HEK293 (cell line): ENCODE measurements around the gene GRIK4.

Experiments used
- CTCF ChIA-PET: fragments of 350-600 bp; formaldehyde crosslinking; extraction: SDS; loops from one replicate; lab custom pipeline; 2021; ENCODE audit warnings: antibody characterized with exemption; lab: Yijun Ruan, JAX
- POLR2A ChIA-PET: fragments of 300-600 bp; formaldehyde crosslinking; extraction: SDS; loops from one replicate; lab custom pipeline; 2020; ENCODE audit warnings: antibody characterized with exemption, inconsistent platforms; lab: Yijun Ruan, JAX
- H3K27ac ChIP-seq: fragments of 200-500 bp; sonication (Bioruptor generic); 2 replicates; pipeline ENCODE4 v1.5.1; 2014; ENCODE audit warnings: low read depth, low read length, control low read depth, inconsistent platforms; ENCODE audit errors: extremely low read depth
- H3K36me3 ChIP-seq, 2 experiments: fragments of 200-500 bp in 1 of 2; sonication (Bioruptor generic) in 1 of 2; 1 replicate in 1 of 2; 2 replicates in 1 of 2; pipeline ENCODE4 v1.5.1; 2014 to 2017; ENCODE audit warnings: inconsistent platforms in 2 of 2, low read length in 2 of 2; ENCODE audit not compliant: control insufficient read depth in 2 of 2, insufficient read depth in 1 of 2
- H3K4me1 ChIP-seq: fragments of 200-500 bp; sonication (Bioruptor generic); 2 replicates; pipeline ENCODE4 v1.5.1; 2014; ENCODE audit warnings: mild to moderate bottlenecking, low read length, inconsistent platforms; ENCODE audit not compliant: control insufficient read depth, insufficient read depth
- H3K4me3 ChIP-seq: 2 replicates; pipeline ENCODE4 v1.5.1; 2011; ENCODE audit warnings: low read depth, mild to moderate bottlenecking, control low read depth, low read length, moderate library complexity
- H3K9me3 ChIP-seq: fragments of 200-500 bp; sonication (Bioruptor generic); 2 replicates; pipeline ENCODE4 v1.5.1; 2014; ENCODE audit warnings: low read depth, low read length, inconsistent platforms; ENCODE audit not compliant: control insufficient read depth, insufficient read depth
- HOXC10 ChIP-seq: sonication (generic); formaldehyde crosslinking; IDR thresholded peaks from 2 replicates; pipeline ENCODE4 v1.8.1; 2023; ENCODE audit warnings: mild to moderate bottlenecking, missing genetic modification reagents
- MEIS1 ChIP-seq: sonication (generic); formaldehyde crosslinking; IDR thresholded peaks from 2 replicates; pipeline ENCODE4 v1.8.1; 2022; ENCODE audit warnings: missing genetic modification reagents, mild to moderate bottlenecking, borderline replicate concordance
- OSR2 ChIP-seq: fragments of 450-650 bp; formaldehyde crosslinking; IDR thresholded peaks from 2 replicates; pipeline ENCODE4 v1.5.1; 2016; ENCODE audit warnings: missing biosample characterization, missing genetic modification characterization
- ZBTB11 ChIP-seq: fragments of 450-650 bp; formaldehyde crosslinking; conservative IDR thresholded peaks from 2 replicates; pipeline ENCODE4 v1.5.1; 2016; ENCODE audit warnings: low read depth, missing biosample characterization, missing genetic modification characterization
- ZBTB44 ChIP-seq: fragments of 450-650 bp; IDR thresholded peaks from 2 replicates; pipeline ENCODE4 v1.5.1; 2018; ENCODE audit warnings: missing biosample characterization, mild to moderate bottlenecking, missing genetic modification characterization
- ZFHX2 ChIP-seq: fragments of 450-650 bp; formaldehyde crosslinking; conservative IDR thresholded peaks from 2 replicates; pipeline ENCODE4 v1.5.1; 2016; ENCODE audit warnings: missing biosample characterization, missing genetic modification characterization
- ZIC2 ChIP-seq: fragments of 450-650 bp; formaldehyde crosslinking; IDR thresholded peaks from 2 replicates; pipeline ENCODE4 v1.5.1; 2016; ENCODE audit warnings: missing biosample characterization, missing genetic modification characterization
- ZNF184 ChIP-seq: fragments of 450-650 bp; IDR thresholded peaks from 2 replicates; pipeline ENCODE4 v1.5.1; 2018; ENCODE audit warnings: missing biosample characterization, mild to moderate bottlenecking, missing genetic modification characterization
- ZNF24 ChIP-seq: fragments of 450-650 bp; formaldehyde crosslinking; IDR thresholded peaks from 2 replicates; pipeline ENCODE4 v1.5.1; 2016; ENCODE audit warnings: missing biosample characterization, missing genetic modification characterization
- ZNF513 ChIP-seq: fragments of 450-650 bp; IDR thresholded peaks from 2 replicates; pipeline ENCODE4 v1.5.1; 2018; ENCODE audit warnings: missing biosample characterization, missing genetic modification characterization
- ZNF518A ChIP-seq: fragments of 450-650 bp; formaldehyde crosslinking; conservative IDR thresholded peaks from 2 replicates; pipeline ENCODE4 v1.5.1; 2016; ENCODE audit warnings: low read depth, missing biosample characterization, missing genetic modification characterization
- ZNF596 ChIP-seq: fragments of 450-650 bp; IDR thresholded peaks from 2 replicates; pipeline ENCODE4 v1.5.0; 2018; ENCODE audit warnings: missing biosample characterization, mild to moderate bottlenecking, missing genetic modification characterization, moderate library complexity
- ZNF701 ChIP-seq: fragments of 450-650 bp; formaldehyde crosslinking; IDR thresholded peaks from 2 replicates; pipeline ENCODE4 v1.5.1; 2016; ENCODE audit warnings: missing biosample characterization, missing genetic modification characterization
- ZNF76 ChIP-seq: fragments of 450-650 bp; formaldehyde crosslinking; IDR thresholded peaks from 2 replicates; pipeline ENCODE4; 2016; ENCODE audit warnings: low read depth, missing biosample characterization, missing genetic modification characterization, borderline replicate concordance
- ZNF791 ChIP-seq: fragments of 450-650 bp; formaldehyde crosslinking; IDR thresholded peaks from 2 replicates; pipeline ENCODE4 v1.5.1; 2016; ENCODE audit warnings: missing biosample characterization, missing genetic modification characterization
- ZNF837 ChIP-seq: fragments of 450-650 bp; formaldehyde crosslinking; IDR thresholded peaks from 2 replicates; pipeline ENCODE4 v1.5.1; 2016; ENCODE audit warnings: missing biosample characterization, missing genetic modification characterization
- ZXDB ChIP-seq: fragments of 450-650 bp; formaldehyde crosslinking; IDR thresholded peaks from 2 replicates; pipeline ENCODE4 v1.5.1; 2016; ENCODE audit warnings: missing biosample characterization, missing genetic modification characterization

GRIK4 gene

GRCh38 chr11:120543521-120544215, 32.1 kb downstream of the GRIK4 start:
- H3K27ac ChIP-seq = no peak overlapping the region
- CTCF ChIA-PET = no interaction called here

GRCh38 chr11:120545813-120546212, 34.3 kb downstream of the GRIK4 start:
- Histone ChIP-seq H3K9me3 (no peaks in the 10 kb centered on the region), H3K4me1 (peaks cover 10% of the 10 kb centered on the region; the same call in 1 of the 2 replicates), H3K36me3 (no peaks in the 10 kb centered on the region), H3K4me3 (no peak overlapping the region), H3K27ac (no peak overlapping the region)
- ChIA-PET POLR2A (no interaction called here), CTCF (no interaction called here)
- no peak for TF ChIP-seq HOXC10 (CRISPR knock-in tag)
- no peak for TF ChIP-seq ZNF791 (tag by site-specific recombination)
- no peak for TF ChIP-seq ZNF513 (tag by site-specific recombination)
- no peak for TF ChIP-seq MEIS1
- no peak for TF ChIP-seq ZNF518A (tag by site-specific recombination)

More at GRCh38 chr11:120543521-120544215, 32.1 kb downstream of the GRIK4 start:
- Histone ChIP-seq H3K9me3 (no peaks in the 10 kb centered on the region), H3K4me3 (no peak overlapping the region), H3K4me1 (peaks cover 10% of the 10 kb centered on the region; the same call in 1 of the 2 replicates), H3K36me3 (no peaks in the 10 kb centered on the region)
- POLR2A ChIA-PET = interaction anchor here (0.5 kb wide), 1 partner anchor 20 kb away, joined by 3 read pairs; no protein-coding TSS in a partner anchor
- no peak for TF ChIP-seq ZNF701 (tag by site-specific recombination)
- no peak for TF ChIP-seq ZNF184 (tag by site-specific recombination)
- TF ChIP-seq ZNF24 (tag by site-specific recombination) = no peak

- H3K27ac ChIP-seq = no peak overlapping the region
- POLR2A ChIA-PET = interaction anchor here (0.7 kb wide), 1 partner anchor 15 kb away, joined by 3 read pairs; no protein-coding TSS in a partner anchor
- H3K4me3 ChIP-seq = no peak overlapping the region
- CTCF ChIA-PET = interaction anchor here (0.7 to 0.9 kb wide), 3 partner anchors 11 to 256 kb away, joined by 3 to 4 read pairs (median 3); no protein-coding TSS in a partner anchor
- no peaks in the 10 kb centered on the region for H3K9me3 ChIP-seq
- H3K36me3 ChIP-seq = no peaks in the 10 kb centered on the region
- peaks cover 10% of the 10 kb centered on the region; the same call in 1 of the 2 replicates for H3K4me1 ChIP-seq
- TF ChIP-seq ZNF837 = no peak
- no peak for TF ChIP-seq ZBTB11 (tag by site-specific recombination)
- no peak for TF ChIP-seq ZXDB
- TF ChIP-seq OSR2 (tag by site-specific recombination) = peak; percentile 54
- TF ChIP-seq ZNF76 (tag by site-specific recombination) = no peak
- TF ChIP-seq ZFHX2 (tag by site-specific recombination) = peak; percentile 44; the same call in 1 of the 2 replicates
- no peak for TF ChIP-seq ZNF596 (tag by site-specific recombination)
- TF ChIP-seq ZBTB44 = no peak
- no peak for TF ChIP-seq ZIC2 (tag by site-specific recombination)
Observed at GRCh38 chr11:120546312-120547205, 35.0 kb downstream of the GRIK4 start.
